ENCODE data around the gene AMPD2.

The AMPD2 gene

GRCh38 chr1:109584766-109585165, 34.9 kb upstream of the AMPD2 start:
- no peak for DNase-seq (ENCODE audit: low read depth, low spot score)
- no peak for TF ChIP-seq CTCF (IDR thresholded peaks at IDR 0.05; ENCODE audit: low read depth, low read length)
- H3K4me3 ChIP-seq (ENCODE audit: low read depth, low read length), result no peak overlapping the region
- in situ Hi-C loops (cut with HindIII; ENCODE audit: low sequenced_read_pairs), result no loop called here

GRCh38 chr1:109586055-109586454, 33.6 kb upstream of the AMPD2 start:
- no peak overlapping the region for H3K4me3 ChIP-seq (ENCODE audit: low read depth, low read length)
- no peak for TF ChIP-seq CTCF (IDR thresholded peaks at IDR 0.05; ENCODE audit: low read depth, low read length)
- DNase-seq (ENCODE audit: low read depth, low spot score), result no peak
- in situ Hi-C loops (cut with HindIII; ENCODE audit: low sequenced_read_pairs), result no loop called here

- no peak for DNase-seq (ENCODE audit: low read depth, low spot score)
- H3K4me3 ChIP-seq (ENCODE audit: low read depth, low read length), result no peak overlapping the region
- in situ Hi-C loops (cut with HindIII; ENCODE audit: low sequenced_read_pairs), result no loop called here
- TF ChIP-seq CTCF (IDR thresholded peaks at IDR 0.05; ENCODE audit: low read depth, low read length), result no peak
These were observed 30.5 kb upstream of the AMPD2 start for GRCh38 chr1:109589177-109589576.

- in situ Hi-C loops (cut with HindIII; ENCODE audit: low sequenced_read_pairs), result no loop called here
- no peak for DNase-seq (ENCODE audit: low read depth, low spot score)
- TF ChIP-seq CTCF (IDR thresholded peaks at IDR 0.05; ENCODE audit: low read depth, low read length), result no peak
- no peak overlapping the region for H3K4me3 ChIP-seq (ENCODE audit: low read depth, low read length)
These were observed 30.0 kb upstream of the AMPD2 start for GRCh38 chr1:109589679-109590078.

- in situ Hi-C loops (cut with HindIII; ENCODE audit: low sequenced_read_pairs), result no loop called here
- H3K4me3 ChIP-seq (ENCODE audit: low read depth, low read length), result no peak overlapping the region
- DNase-seq (ENCODE audit: low read depth, low spot score), result no peak
- no peak for TF ChIP-seq CTCF (IDR thresholded peaks at IDR 0.05; ENCODE audit: low read depth, low read length)
These were observed 26.7 kb upstream of the AMPD2 start for GRCh38 chr1:109592916-109593315.

- H3K4me3 ChIP-seq (ENCODE audit: low read depth, low read length), result no peak overlapping the region
- no peak for DNase-seq (ENCODE audit: low read depth, low spot score)
- no peak for TF ChIP-seq CTCF (IDR thresholded peaks at IDR 0.05; ENCODE audit: low read depth, low read length)
- in situ Hi-C loops (cut with HindIII; ENCODE audit: low sequenced_read_pairs), result no loop called here
These were observed 24.1 kb upstream of the AMPD2 start for GRCh38 chr1:109595531-109595930.

- in situ Hi-C loops (cut with HindIII; ENCODE audit: low sequenced_read_pairs), result no loop called here
- H3K4me3 ChIP-seq (ENCODE audit: low read depth, low read length), result no peak overlapping the region
- no peak for DNase-seq (ENCODE audit: low read depth, low spot score)
- TF ChIP-seq CTCF (IDR thresholded peaks at IDR 0.05; ENCODE audit: low read depth, low read length), result no peak
These were observed 21.5 kb upstream of the AMPD2 start for GRCh38 chr1:109598156-109598555.
